MM.1S (cell line): ENCODE results near the gene CTRL.

Experiments
- CTCF ChIP-seq: fragments of 300-600 bp; sonication (generic); IDR thresholded peaks from 2 replicates; pipeline ENCODE4 v1.5.1; 2016; ENCODE audit warnings: antibody characterized with exemption, low read length, mixed read lengths
- EZH2phosphoT487 ChIP-seq: fragments of 300-600 bp; sonication (generic); IDR thresholded peaks from 2 replicates; pipeline ENCODE4 v1.6.1; 2018; ENCODE audit warnings: antibody characterized with exemption, low read length

GRCh38 chr16:67897231-67897630 is 34.4 kb downstream of the CTRL start:
- TF ChIP-seq CTCF (no peak), EZH2phosphoT487 (no peak)
